H4 (cell line): Measurements from ENCODE around the gene TEX44. TPM values are rescaled to one million over a fixed set of nuclear protein-coding genes. Genes with fewer than 3 reads are reported as not detected.

Experiments
- DNase-seq: peaks from one replicate; pipeline ENCODE4 v3.0.0-alpha.2; 2015; ENCODE audit warnings: low spot score
- total RNA-seq: library from RNA; depleted of rRNA; stranded (reverse); fragments of >200 nt; shearing (Covaris generic); gene quantifications from 2 replicates; pipeline ENCODE4 v1.2.3, GENCODE V29; 2014

TEX44 gene
- total RNA-seq, 1 experiment from 2014 or later, result not detected

- DNase-seq, result peak; percentile 96
Observed at GRCh38 chr2:231604685-231605606, 12.3 kb downstream of the TEX44 start.

- DNase-seq, result no peak
Observed at GRCh38 chr2:231605607-231606091, 13.0 kb downstream of the TEX44 start.

- DNase-seq, result no peak
Observed at GRCh38 chr2:231606941-231607340, 14.3 kb downstream of the TEX44 start.

GRCh38 chr2:231611273-231612108 is 18.8 kb downstream of the TEX44 start:
- peak; percentile 72 for DNase-seq

- DNase-seq, result no peak
Observed at GRCh38 chr2:231612109-231612455, 19.4 kb downstream of the TEX44 start.

- DNase-seq, result peak; percentile 80
Observed at GRCh38 chr2:231612456-231613330, 20.0 kb downstream of the TEX44 start.

- DNase-seq, result no peak
Observed at GRCh38 chr2:231613331-231613662, 20.6 kb downstream of the TEX44 start.

GRCh38 chr2:231613663-231614558 is 21.2 kb downstream of the TEX44 start:
- DNase-seq, result peak; percentile 47

GRCh38 chr2:231614559-231615057 is 21.9 kb downstream of the TEX44 start:
- no peak for DNase-seq

GRCh38 chr2:231615058-231615671 is 22.5 kb downstream of the TEX44 start:
- no peak for DNase-seq

- no peak for DNase-seq
Observed at GRCh38 chr2:231616296-231616695, 23.6 kb downstream of the TEX44 start.

- no peak for DNase-seq
Observed at GRCh38 chr2:231617059-231617926, 24.6 kb downstream of the TEX44 start.

GRCh38 chr2:231621051-231621879 is 28.6 kb downstream of the TEX44 start:
- DNase-seq, result no peak

- no peak for DNase-seq
Observed at GRCh38 chr2:231622963-231623362, 30.3 kb downstream of the TEX44 start.

- no peak for DNase-seq
Observed at GRCh38 chr2:231626449-231626848, 33.8 kb downstream of the TEX44 start.

GRCh38 chr2:231627384-231628120 is 34.9 kb downstream of the TEX44 start:
- DNase-seq, result no peak

GRCh38 chr2:231632559-231633142 is 40.0 kb downstream of the TEX44 start:
- DNase-seq, result no peak
